IMR-90 (cell line): ENCODE data around the gene SCN4A. TPM values are rescaled to one million over a fixed set of nuclear protein-coding genes. Genes with fewer than 3 reads are reported as not detected.
A peak's percentile ranks its signal among the peaks of the same experiment; 100 is the strongest.

Source experiments
- ATAC-seq: fragments of 200-7000 bp; cut with Tn5 transposase; 2 replicates; pipeline ENCODE4 v1.9.1; 2020; ENCODE audit warnings: low read depth, mild to moderate bottlenecking, moderate library complexity
- BruUV-seq: library from RNA; stranded (reverse); fragments of 400-500 nt; replicated peaks from 2 replicates; lab custom pipeline; 2021; lab: Mats Ljungman, UMichigan
- CTCF ChIA-PET: fragments of 300-600 bp; formaldehyde crosslinking; extraction: SDS; loops from one replicate; lab custom pipeline; 2021; ENCODE audit warnings: antibody characterized with exemption; lab: Yijun Ruan, JAX
- POLR2A ChIA-PET: fragments of 300-600 bp; sonication (Branson Sonifier 250); formaldehyde crosslinking; loops from one replicate; lab custom pipeline; 2022; ENCODE audit warnings: antibody characterized with exemption; ENCODE audit not compliant: unreplicated experiment; lab: Charles Lee
- DNase-seq: peaks from one replicate; pipeline ENCODE4 v3.0.0; 2013
- H2AFZ ChIP-seq: replicated peaks from 2 replicates; pipeline ENCODE3; 2013; ENCODE audit warnings: low read length, mild to moderate bottlenecking; ENCODE audit not compliant: poor library complexity
- H2AK5ac ChIP-seq: 2 replicates; pipeline ENCODE4 v1.6.1; 2013; ENCODE audit warnings: low read depth, low read length, inconsistent platforms
- H2AK9ac ChIP-seq: replicated peaks from 2 replicates; pipeline ENCODE3; 2013; ENCODE audit warnings: mild to moderate bottlenecking, low read depth, low read length, moderate library complexity; ENCODE audit not compliant: poor library complexity
- H2BK120ac ChIP-seq: 2 replicates; pipeline ENCODE4 v1.6.1; 2013; ENCODE audit warnings: low read depth, low read length, inconsistent platforms
- H2BK15ac ChIP-seq: 3 replicates; pipeline ENCODE4 v1.6.1; 2013; ENCODE audit warnings: low read depth, low read length, inconsistent platforms
- H2BK20ac ChIP-seq: 2 replicates; pipeline ENCODE4 v1.6.1; 2013; ENCODE audit warnings: low read depth, mild to moderate bottlenecking, inconsistent platforms, low read length, moderate library complexity
- H2BK5ac ChIP-seq: 2 replicates; pipeline ENCODE4 v1.6.1; 2013; ENCODE audit warnings: mild to moderate bottlenecking, low read depth, low read length, inconsistent platforms; ENCODE audit not compliant: poor library complexity, severe bottlenecking
- H3K14ac ChIP-seq: replicated peaks from 2 replicates; pipeline ENCODE4 v1.6.1; 2013; ENCODE audit warnings: low read depth, low read length, inconsistent platforms
- H3K18ac ChIP-seq: 2 replicates; pipeline ENCODE4 v1.6.1; 2013; ENCODE audit warnings: low read depth, low read length, control low read depth
- H3K23ac ChIP-seq: 2 replicates; pipeline ENCODE4 v1.6.1; 2013; ENCODE audit warnings: low read depth, low read length, inconsistent platforms
- H3K27ac ChIP-seq: 2 replicates; pipeline ENCODE4 v1.5.1; 2013; ENCODE audit warnings: mild to moderate bottlenecking, control low read depth, low read length; ENCODE audit not compliant: insufficient read depth
- H3K27me3 ChIP-seq: 2 replicates; pipeline ENCODE4 v1.6.1; 2013; ENCODE audit warnings: low read length; ENCODE audit not compliant: control insufficient read depth, insufficient read depth
- H3K36me3 ChIP-seq: 2 replicates; pipeline ENCODE4 v1.6.1; 2013; ENCODE audit warnings: low read length, mixed read lengths; ENCODE audit not compliant: control insufficient read depth, insufficient read depth
- H3K4ac ChIP-seq: 2 replicates; pipeline ENCODE4 v1.6.1; 2013; ENCODE audit warnings: low read depth, low read length, inconsistent platforms
- H3K4me1 ChIP-seq: 2 replicates; pipeline ENCODE4 v1.6.1; 2013; ENCODE audit warnings: low read length, mixed read lengths; ENCODE audit not compliant: control insufficient read depth, insufficient read depth
- H3K4me2 ChIP-seq: 2 replicates; pipeline ENCODE4 v1.6.1; 2013; ENCODE audit warnings: low read depth, mild to moderate bottlenecking, control low read depth, low read length, moderate library complexity
- H3K4me3 ChIP-seq: 2 replicates; pipeline ENCODE4 v1.5.1; 2013; ENCODE audit warnings: low read depth, mild to moderate bottlenecking, control low read depth, low read length, moderate library complexity; ENCODE audit not compliant: insufficient read depth
- H3K56ac ChIP-seq: 2 replicates; pipeline ENCODE4 v1.6.1; 2013; ENCODE audit warnings: low read length, inconsistent platforms; ENCODE audit not compliant: insufficient read depth; ENCODE audit errors: extremely low read depth
- H3K79me1 ChIP-seq, 2 experiments: 2 replicates each; pipeline ENCODE4 v1.6.1; 2013; ENCODE audit warnings: low read length in 2 of 2, inconsistent platforms in 1 of 2, low read depth in 1 of 2
- H3K9ac ChIP-seq: 2 replicates; pipeline ENCODE4 v1.6.1; 2013; ENCODE audit warnings: low read depth, low read length, control low read depth
- H3K9me1 ChIP-seq: 2 replicates; pipeline ENCODE4 v1.6.1; 2013; ENCODE audit warnings: low read length, inconsistent platforms; ENCODE audit not compliant: insufficient read depth
- H3K9me3 ChIP-seq: 2 replicates; pipeline ENCODE4 v1.6.1; 2013; ENCODE audit warnings: low read length; ENCODE audit not compliant: control insufficient read depth, insufficient read depth
- H4K20me1 ChIP-seq: 2 replicates; pipeline ENCODE4 v1.6.1; 2013; ENCODE audit warnings: low read length, inconsistent platforms; ENCODE audit not compliant: insufficient read depth
- H4K5ac ChIP-seq: 2 replicates; pipeline ENCODE4 v1.6.1; 2013; ENCODE audit warnings: mild to moderate bottlenecking, low read depth, low read length, control low read depth
- H4K8ac ChIP-seq, 2 experiments: 2 replicates each; pipeline ENCODE4 v1.6.1; 2013; ENCODE audit warnings: low read depth in 2 of 2, low read length in 2 of 2, control low read depth in 1 of 2, inconsistent platforms in 1 of 2
- H4K91ac ChIP-seq: 2 replicates; pipeline ENCODE4 v1.6.1; 2013; ENCODE audit warnings: low read depth, low read length, inconsistent platforms; ENCODE audit not compliant: insufficient read depth
- BHLHE40 ChIP-seq: fragments of 150-350 bp; IDR thresholded peaks from 2 replicates; pipeline ENCODE4 v1.6.1; 2016; ENCODE audit warnings: mild to moderate bottlenecking, low read depth, low read length
- CEBPB ChIP-seq: IDR thresholded peaks from 2 replicates; pipeline ENCODE4 v1.6.1; 2012; ENCODE audit warnings: low read depth, low read length, improper control_type of control experiment
- CHD1 ChIP-seq: IDR thresholded peaks from 2 replicates; pipeline ENCODE4 v1.6.1; 2012; ENCODE audit warnings: low read depth, low read length, improper control_type of control experiment
- FOS ChIP-seq: fragments of 150-350 bp; IDR thresholded peaks from 2 replicates; pipeline ENCODE4 v1.6.1; 2016; ENCODE audit warnings: low read depth, low read length
- MAFK ChIP-seq: IDR thresholded peaks from 2 replicates; pipeline ENCODE4 v1.6.1; 2012; ENCODE audit warnings: low read depth, low read length, improper control_type of control experiment
- MAZ ChIP-seq: IDR thresholded peaks from 2 replicates; pipeline ENCODE4 v1.6.1; 2012; ENCODE audit warnings: low read depth, mild to moderate bottlenecking, low read length, improper control_type of control experiment, moderate library complexity, borderline replicate concordance
- MXI1 ChIP-seq: IDR thresholded peaks from 2 replicates; pipeline ENCODE4 v1.6.1; 2012; ENCODE audit warnings: low read depth, mild to moderate bottlenecking, low read length, moderate library complexity, borderline replicate concordance
- NFE2L2 ChIP-seq: fragments of 150-350 bp; IDR thresholded peaks from 2 replicates; pipeline ENCODE4 v1.6.1; 2016; ENCODE audit warnings: low read depth, mild to moderate bottlenecking, low read length
- POLR2A ChIP-seq: IDR thresholded peaks from 2 replicates; pipeline ENCODE4 v1.6.1; 2012; ENCODE audit warnings: mild to moderate bottlenecking, low read depth, low read length
- RAD21 ChIP-seq: IDR thresholded peaks from 2 replicates; pipeline ENCODE4 v1.6.1; 2012; ENCODE audit warnings: low read length, improper control_type of control experiment
- RCOR1 ChIP-seq: IDR thresholded peaks from 2 replicates; pipeline ENCODE4 v1.6.1; 2012; ENCODE audit warnings: mild to moderate bottlenecking, low read length, improper control_type of control experiment; ENCODE audit not compliant: insufficient replicate concordance
- RFX5 ChIP-seq: IDR thresholded peaks from 2 replicates; pipeline ENCODE4 v1.8.0; 2012; ENCODE audit warnings: low read depth, mild to moderate bottlenecking, low read length, moderate library complexity
- SMC3 ChIP-seq: fragments of 150-350 bp; IDR thresholded peaks from 2 replicates; pipeline ENCODE4 v1.6.1; 2016; ENCODE audit warnings: low read depth, mild to moderate bottlenecking, antibody characterized with exemption, low read length, moderate library complexity
- WGBS, 2 experiments: methylation state at CpG; one replicate each; pipeline versions ENCODE4 v1.1.5 to v1.1.7; 2013; ENCODE audit warnings: missing lambda C conversion rate in 2 of 2; ENCODE audit not compliant: insufficient read length in 1 of 2; ENCODE audit errors: extremely low coverage in 2 of 2; 5-methylcytosine and 5-hydroxymethylcytosine counted together
- dilution Hi-C: fragments of 300-500 bp; cut with HindIII; formaldehyde crosslinking; loops from one replicate; pipeline ENCODE4 v1.14.3; 2018; ENCODE audit warnings: low sequenced_read_pairs; ENCODE audit not compliant: unreplicated experiment
- in situ Hi-C: fragments of 300-500 bp; cut with MboI; formaldehyde crosslinking; loops from 3 replicates; pipeline ENCODE4 v1.14.3; 2019; ENCODE audit warnings: low sequenced_read_pairs, inconsistent platforms, mixed read lengths
- intact Hi-C: fragments of 100-400 bp; cut with micrococcal nuclease; formaldehyde crosslinking; loops from 2 replicates; pipeline ENCODE4 v1.10.0; 2022
- polyA plus RNA-seq, 3 experiments: library from polyadenylated mRNA; depleted of rRNA; stranded (reverse); fragments of >200 nt; gene quantifications; 2 replicates each; pipeline ENCODE4 v1.2.3, GENCODE V29; 2012; ENCODE audit warnings: low replicate concordance in 1 of 3
- total RNA-seq: library from RNA; depleted of rRNA; stranded (reverse); fragments of >200 nt; gene quantifications from 2 replicates; pipeline ENCODE4 v1.2.3, GENCODE V29; 2012
- TF ChIP-seq, protein P1 (sequence below): conservative IDR thresholded peaks from 2 replicates; pipeline ENCODE4 v1.5.1; 2012; ENCODE audit warnings: mild to moderate bottlenecking, low read depth, low read length, improper control_type of control experiment
- TF ChIP-seq, protein P2 (sequence below): fragments of 150-350 bp; IDR thresholded peaks from 2 replicates; pipeline ENCODE4 v1.6.1; 2016; ENCODE audit warnings: low read depth, mild to moderate bottlenecking, low read length, moderate library complexity, borderline replicate concordance
- TF ChIP-seq, protein P3 (sequence below): fragments of 150-350 bp; IDR thresholded peaks from 2 replicates; pipeline ENCODE4 v1.6.1; 2017; ENCODE audit warnings: mild to moderate bottlenecking, antibody characterized with exemption, low read length, low read depth

The SCN4A gene
- total and polyA plus RNA-seq, 2 of the 4 experiments (the other 2 are of a cell fraction): not detected

DNA sequence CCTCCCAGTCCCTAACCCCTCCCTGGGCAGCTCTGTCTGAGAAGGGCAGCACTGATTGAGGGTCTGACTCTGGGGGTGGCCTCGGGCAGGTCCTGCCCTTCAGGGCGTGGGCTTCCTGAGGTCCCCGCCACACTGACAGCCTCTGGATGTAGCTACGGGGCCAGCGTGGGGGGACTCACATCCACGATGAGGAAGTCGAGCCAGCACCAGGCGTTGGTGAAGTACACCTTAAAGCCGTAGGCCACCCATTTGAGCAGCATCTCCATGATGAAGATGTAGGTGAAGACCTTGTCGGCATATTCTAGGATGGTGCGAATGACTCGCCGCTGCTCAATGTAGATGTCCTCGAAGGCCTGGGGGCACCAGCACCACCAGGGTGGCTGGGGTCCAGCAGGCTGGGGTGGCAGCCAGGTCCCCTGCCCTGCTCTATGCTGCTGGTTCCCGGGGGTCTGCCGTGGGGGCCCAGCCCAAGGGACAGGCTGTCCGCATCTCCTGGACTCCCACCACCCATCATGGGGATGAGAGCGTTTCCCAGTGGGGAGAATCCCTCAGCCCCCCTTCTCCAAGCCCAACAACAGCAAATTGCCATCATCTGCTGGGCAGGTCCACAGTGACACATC lies 24.9 kb downstream of the SCN4A start:
- H3K18ac ChIP-seq: no peak overlapping the region
- no peak overlapping the region for H4K91ac ChIP-seq
- H2AK5ac ChIP-seq: no peak overlapping the region
- ChIA-PET CTCF (interaction anchor here (2.2 kb wide), 1 partner anchor 9 kb away, joined by 7 read pairs; no protein-coding TSS in a partner anchor), POLR2A (no interaction called here)
- no TSS peak for BruUV-seq
- H3K9me3 ChIP-seq: no peaks in the 10 kb centered on the region
- no peak overlapping the region for H3K4me2 ChIP-seq
- no peak overlapping the region for H2AFZ ChIP-seq
- no peaks in the 10 kb centered on the region for H3K79me1 ChIP-seq
- 85% methylated on average over 11 of the region's 18 CpGs; no CpG with 5 or more reads in 1 of the 2 experiments for WGBS, 2 experiments
- in situ Hi-C loops: no loop called here
- H3K23ac ChIP-seq: no peak overlapping the region
- no peak overlapping the region for H4K5ac ChIP-seq
- H4K8ac ChIP-seq: no peak overlapping the region
- no peak overlapping the region for H3K4me3 ChIP-seq
- H3K27ac ChIP-seq: no peak overlapping the region
- dilution Hi-C loops: no loop called here
- H3K4ac ChIP-seq: no peak overlapping the region
- ATAC-seq: no peak
- H4K20me1 ChIP-seq: no peaks in the 10 kb centered on the region
- no peak overlapping the region for H3K14ac ChIP-seq
- H3K56ac ChIP-seq: no peak overlapping the region
- H2AK9ac ChIP-seq: peak overlapping the region; percentile 19
- DNase-seq: no peak
- no peak overlapping the region for H2BK120ac ChIP-seq
- intact Hi-C loops: no loop called here
- no peak overlapping the region for H2BK5ac ChIP-seq
- H3K9ac ChIP-seq: no peak overlapping the region
- H3K9me1 ChIP-seq: no peaks in the 10 kb centered on the region
- H3K4me1 ChIP-seq: no peaks in the 10 kb centered on the region
- no peaks in the 10 kb centered on the region for H3K36me3 ChIP-seq
- TF ChIP-seq CHD1: no peak
- TF ChIP-seq NFE2L2: no peak
- TF ChIP-seq FOS: no peak
- TF ChIP-seq, protein P1, sequence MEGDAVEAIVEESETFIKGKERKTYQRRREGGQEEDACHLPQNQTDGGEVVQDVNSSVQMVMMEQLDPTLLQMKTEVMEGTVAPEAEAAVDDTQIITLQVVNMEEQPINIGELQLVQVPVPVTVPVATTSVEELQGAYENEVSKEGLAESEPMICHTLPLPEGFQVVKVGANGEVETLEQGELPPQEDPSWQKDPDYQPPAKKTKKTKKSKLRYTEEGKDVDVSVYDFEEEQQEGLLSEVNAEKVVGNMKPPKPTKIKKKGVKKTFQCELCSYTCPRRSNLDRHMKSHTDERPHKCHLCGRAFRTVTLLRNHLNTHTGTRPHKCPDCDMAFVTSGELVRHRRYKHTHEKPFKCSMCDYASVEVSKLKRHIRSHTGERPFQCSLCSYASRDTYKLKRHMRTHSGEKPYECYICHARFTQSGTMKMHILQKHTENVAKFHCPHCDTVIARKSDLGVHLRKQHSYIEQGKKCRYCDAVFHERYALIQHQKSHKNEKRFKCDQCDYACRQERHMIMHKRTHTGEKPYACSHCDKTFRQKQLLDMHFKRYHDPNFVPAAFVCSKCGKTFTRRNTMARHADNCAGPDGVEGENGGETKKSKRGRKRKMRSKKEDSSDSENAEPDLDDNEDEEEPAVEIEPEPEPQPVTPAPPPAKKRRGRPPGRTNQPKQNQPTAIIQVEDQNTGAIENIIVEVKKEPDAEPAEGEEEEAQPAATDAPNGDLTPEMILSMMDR: no peak
- TF ChIP-seq POLR2A: no peak
- no peak for TF ChIP-seq MAZ
- TF ChIP-seq, protein P2, sequence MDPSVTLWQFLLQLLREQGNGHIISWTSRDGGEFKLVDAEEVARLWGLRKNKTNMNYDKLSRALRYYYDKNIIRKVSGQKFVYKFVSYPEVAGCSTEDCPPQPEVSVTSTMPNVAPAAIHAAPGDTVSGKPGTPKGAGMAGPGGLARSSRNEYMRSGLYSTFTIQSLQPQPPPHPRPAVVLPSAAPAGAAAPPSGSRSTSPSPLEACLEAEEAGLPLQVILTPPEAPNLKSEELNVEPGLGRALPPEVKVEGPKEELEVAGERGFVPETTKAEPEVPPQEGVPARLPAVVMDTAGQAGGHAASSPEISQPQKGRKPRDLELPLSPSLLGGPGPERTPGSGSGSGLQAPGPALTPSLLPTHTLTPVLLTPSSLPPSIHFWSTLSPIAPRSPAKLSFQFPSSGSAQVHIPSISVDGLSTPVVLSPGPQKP: no peak
- no peak for TF ChIP-seq RAD21
- no peak for TF ChIP-seq BHLHE40
- no peak for TF ChIP-seq CEBPB
- no peak for TF ChIP-seq MXI1
- TF ChIP-seq MAFK: no peak
- no peak for TF ChIP-seq RFX5
- TF ChIP-seq, protein P3, sequence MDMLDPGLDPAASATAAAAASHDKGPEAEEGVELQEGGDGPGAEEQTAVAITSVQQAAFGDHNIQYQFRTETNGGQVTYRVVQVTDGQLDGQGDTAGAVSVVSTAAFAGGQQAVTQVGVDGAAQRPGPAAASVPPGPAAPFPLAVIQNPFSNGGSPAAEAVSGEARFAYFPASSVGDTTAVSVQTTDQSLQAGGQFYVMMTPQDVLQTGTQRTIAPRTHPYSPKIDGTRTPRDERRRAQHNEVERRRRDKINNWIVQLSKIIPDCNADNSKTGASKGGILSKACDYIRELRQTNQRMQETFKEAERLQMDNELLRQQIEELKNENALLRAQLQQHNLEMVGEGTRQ: no peak
- TF ChIP-seq RCOR1: no peak
- TF ChIP-seq SMC3: no peak
- H2BK15ac ChIP-seq: no peak overlapping the region
- no peak overlapping the region for H2BK20ac ChIP-seq
- H3K27me3 ChIP-seq: peaks cover 22% of the 10 kb centered on the region
